Measurements from ENCODE around the gene KIAA1614.

The KIAA1614 gene

DNA sequence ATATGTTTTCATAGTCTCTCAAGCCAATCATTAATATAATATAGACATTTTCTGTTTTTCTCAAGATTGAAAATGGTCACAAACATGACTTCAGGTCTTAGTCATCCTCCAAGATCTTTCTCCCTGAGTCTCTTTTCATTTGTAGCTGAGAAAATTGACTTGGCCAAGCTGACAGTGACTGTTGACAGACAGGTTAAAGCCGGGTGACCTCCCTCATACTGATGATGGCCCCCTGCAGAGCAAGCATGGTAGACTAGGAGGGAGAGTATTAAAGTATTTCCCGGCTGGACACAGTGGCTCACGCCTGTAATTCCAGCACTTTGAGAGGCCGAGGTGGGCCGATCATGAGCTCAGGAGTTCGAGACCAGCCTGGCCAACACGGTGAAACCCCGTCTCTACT is 6.8 kb upstream of the KIAA1614 start:
- Histone ChIP-seq H3K36me3 (ENCODE audit: control insufficient read depth, insufficient read depth, low read length) (no peaks in the 10 kb centered on the region), H3K27me3 (replicated peaks; ENCODE audit: control insufficient read depth, insufficient read depth, low read length) (no peaks in the 10 kb centered on the region), H3K4me3 (replicated peaks; ENCODE audit: low read depth, low read length) (no peak overlapping the region)
- DNase-seq (ENCODE audit: extremely low read depth, insufficient read length), result no peak
- TF ChIP-seq, protein P1, sequence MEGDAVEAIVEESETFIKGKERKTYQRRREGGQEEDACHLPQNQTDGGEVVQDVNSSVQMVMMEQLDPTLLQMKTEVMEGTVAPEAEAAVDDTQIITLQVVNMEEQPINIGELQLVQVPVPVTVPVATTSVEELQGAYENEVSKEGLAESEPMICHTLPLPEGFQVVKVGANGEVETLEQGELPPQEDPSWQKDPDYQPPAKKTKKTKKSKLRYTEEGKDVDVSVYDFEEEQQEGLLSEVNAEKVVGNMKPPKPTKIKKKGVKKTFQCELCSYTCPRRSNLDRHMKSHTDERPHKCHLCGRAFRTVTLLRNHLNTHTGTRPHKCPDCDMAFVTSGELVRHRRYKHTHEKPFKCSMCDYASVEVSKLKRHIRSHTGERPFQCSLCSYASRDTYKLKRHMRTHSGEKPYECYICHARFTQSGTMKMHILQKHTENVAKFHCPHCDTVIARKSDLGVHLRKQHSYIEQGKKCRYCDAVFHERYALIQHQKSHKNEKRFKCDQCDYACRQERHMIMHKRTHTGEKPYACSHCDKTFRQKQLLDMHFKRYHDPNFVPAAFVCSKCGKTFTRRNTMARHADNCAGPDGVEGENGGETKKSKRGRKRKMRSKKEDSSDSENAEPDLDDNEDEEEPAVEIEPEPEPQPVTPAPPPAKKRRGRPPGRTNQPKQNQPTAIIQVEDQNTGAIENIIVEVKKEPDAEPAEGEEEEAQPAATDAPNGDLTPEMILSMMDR (IDR thresholded peaks at IDR 0.05; ENCODE audit: insufficient read depth, low read length, poor library complexity, severe bottlenecking), result no peak

DNA sequence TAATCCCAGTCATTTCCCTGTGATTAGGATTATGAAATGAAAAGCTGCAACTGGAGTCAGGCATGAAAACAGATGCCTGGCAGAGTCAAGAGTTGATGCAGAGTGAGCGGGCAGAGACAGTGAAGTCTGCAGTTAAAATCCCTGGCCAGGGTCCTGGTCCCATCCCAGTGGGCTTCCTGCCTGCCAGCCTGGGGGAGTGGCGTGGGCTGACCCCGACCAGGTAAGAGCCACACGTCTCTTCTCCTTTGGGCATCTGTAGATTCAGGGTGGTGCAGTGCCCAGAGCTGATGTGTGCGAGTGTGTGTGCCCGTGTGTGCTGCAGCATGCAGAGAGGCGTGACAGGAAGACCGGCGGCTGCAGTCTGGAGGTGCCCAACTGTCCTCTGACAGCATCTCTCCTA is 6.2 kb upstream of the KIAA1614 start:
- Histone ChIP-seq H3K4me3 (replicated peaks; ENCODE audit: low read depth, low read length) (no peak overlapping the region), H3K27me3 (replicated peaks; ENCODE audit: control insufficient read depth, insufficient read depth, low read length) (no peaks in the 10 kb centered on the region), H3K36me3 (ENCODE audit: control insufficient read depth, insufficient read depth, low read length) (no peaks in the 10 kb centered on the region)
- DNase-seq (ENCODE audit: extremely low read depth, insufficient read length), result no peak
- TF ChIP-seq, protein P1 (IDR thresholded peaks at IDR 0.05; ENCODE audit: insufficient read depth, low read length, poor library complexity, severe bottlenecking), result no peak

DNA sequence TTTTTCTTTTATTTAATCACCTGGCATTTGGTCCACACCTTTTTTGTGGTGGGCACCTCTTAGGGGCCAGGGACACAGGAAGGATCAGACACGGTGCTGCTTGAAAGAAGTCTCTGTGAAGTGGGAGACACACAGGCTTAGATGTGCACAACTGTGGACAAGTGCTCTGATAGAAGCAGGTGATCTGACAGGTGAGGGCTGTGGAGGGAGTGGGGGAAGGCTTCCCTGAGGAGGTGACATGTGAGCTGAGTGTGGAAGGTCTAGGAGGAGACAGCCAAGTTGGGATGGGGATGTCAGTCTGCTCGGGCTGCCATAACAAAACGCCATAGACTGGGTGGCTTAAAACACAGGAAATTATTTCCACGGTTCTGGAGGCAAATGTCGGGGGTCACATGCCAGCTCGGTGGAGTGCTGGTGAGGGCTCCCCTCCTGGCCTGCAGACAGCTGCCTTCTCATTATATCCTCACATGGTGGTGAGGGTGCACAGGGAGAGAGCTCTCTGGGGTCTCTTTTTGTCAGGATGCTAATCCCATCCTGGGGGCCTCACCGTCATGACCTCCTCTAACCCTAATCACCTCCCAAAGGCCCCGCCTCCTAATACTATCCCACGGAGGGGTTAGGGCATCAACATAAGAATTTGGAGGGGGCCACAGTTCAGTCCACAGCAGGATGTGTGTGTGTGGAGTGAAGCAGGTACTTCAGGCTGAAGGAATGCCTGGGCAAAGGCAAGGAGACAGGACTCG is 5.2 kb upstream of the KIAA1614 start:
- Histone ChIP-seq H3K27me3 (replicated peaks; ENCODE audit: control insufficient read depth, insufficient read depth, low read length) (no peaks in the 10 kb centered on the region), H3K4me3 (replicated peaks; ENCODE audit: low read depth, low read length) (no peak overlapping the region), H3K36me3 (ENCODE audit: control insufficient read depth, insufficient read depth, low read length) (no peaks in the 10 kb centered on the region)
- TF ChIP-seq, protein P1 (IDR thresholded peaks at IDR 0.05; ENCODE audit: insufficient read depth, low read length, poor library complexity, severe bottlenecking), result no peak
- DNase-seq (ENCODE audit: extremely low read depth, insufficient read length), result no peak

DNA sequence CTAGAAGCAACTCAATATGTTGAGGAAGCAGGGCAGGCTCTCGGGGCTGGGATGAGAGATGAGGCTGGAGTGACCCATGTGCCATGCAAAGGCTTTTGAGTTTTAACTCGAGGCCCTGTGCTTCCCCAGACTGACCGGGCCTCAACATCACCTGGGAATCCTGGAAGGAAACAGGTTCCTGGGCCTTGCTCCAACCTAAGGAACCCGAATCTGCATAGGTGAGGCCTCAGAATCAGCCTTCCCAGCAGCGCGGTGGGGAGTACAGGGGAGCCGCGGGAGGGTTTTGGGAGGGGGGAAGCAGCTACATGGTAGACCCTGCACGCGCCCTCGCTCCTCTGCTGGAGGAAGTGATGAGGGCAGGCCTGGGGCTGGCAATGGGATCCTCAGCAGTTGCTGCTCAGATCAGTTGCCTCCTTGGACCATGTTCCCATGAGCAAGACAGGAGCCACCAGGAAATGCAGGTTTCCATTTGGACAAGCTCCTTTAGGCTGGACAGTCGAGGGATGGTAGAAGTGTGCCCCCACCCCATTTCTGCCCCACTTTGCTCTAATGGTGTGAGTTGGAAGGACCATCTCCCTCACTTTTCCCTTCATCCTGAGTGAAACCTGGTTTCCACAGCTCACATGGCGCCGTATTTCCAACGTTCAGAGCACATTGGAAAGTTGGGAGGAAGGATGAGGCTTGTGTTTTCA is 4.5 kb upstream of the KIAA1614 start:
- H3K4me3 ChIP-seq (replicated peaks; ENCODE audit: low read depth, low read length), result no peak overlapping the region
- no peak for DNase-seq (ENCODE audit: extremely low read depth, insufficient read length)
- H3K27me3 ChIP-seq (replicated peaks; ENCODE audit: control insufficient read depth, insufficient read depth, low read length), result no peaks in the 10 kb centered on the region
- H3K36me3 ChIP-seq (ENCODE audit: control insufficient read depth, insufficient read depth, low read length), result no peaks in the 10 kb centered on the region
- TF ChIP-seq, protein P1 (IDR thresholded peaks at IDR 0.05; ENCODE audit: insufficient read depth, low read length, poor library complexity, severe bottlenecking), result no peak

DNA sequence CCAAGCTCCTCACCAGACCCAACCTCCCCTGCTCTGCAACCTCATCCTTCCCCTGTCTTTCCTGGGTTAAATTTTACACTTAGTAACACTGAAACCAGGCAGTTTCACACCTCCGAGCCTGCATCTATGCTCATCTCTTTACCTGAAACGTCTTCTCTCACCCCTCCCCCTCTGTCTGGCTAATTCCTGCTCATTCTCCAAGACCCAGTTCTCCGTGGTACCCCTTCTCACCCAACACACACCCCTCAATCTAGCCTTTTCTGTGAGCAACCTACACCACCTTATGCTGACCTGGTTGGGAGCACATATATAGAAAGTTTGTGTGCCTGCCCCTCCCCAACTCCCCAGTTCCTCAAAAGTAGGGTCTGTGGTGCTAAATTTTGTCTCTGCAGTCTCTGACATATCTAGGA is 3.7 kb upstream of the KIAA1614 start:
- no peak for DNase-seq (ENCODE audit: extremely low read depth, insufficient read length)
- no peak overlapping the region; the same call in 1 of the 2 replicates for H3K4me3 ChIP-seq (replicated peaks; ENCODE audit: low read depth, low read length)

More for the DNA sequence above, 3.7 kb upstream of the KIAA1614 start:
- H3K27me3 ChIP-seq (replicated peaks; ENCODE audit: control insufficient read depth, insufficient read depth, low read length), result no peaks in the 10 kb centered on the region
- no peaks in the 10 kb centered on the region for H3K36me3 ChIP-seq (ENCODE audit: control insufficient read depth, insufficient read depth, low read length)
- TF ChIP-seq, protein P1 (IDR thresholded peaks at IDR 0.05; ENCODE audit: insufficient read depth, low read length, poor library complexity, severe bottlenecking), result no peak

Data from GM06990 (cell line).